ENCODE measurements around the gene FLRT1. TPM values are rescaled to one million over a fixed set of nuclear protein-coding genes. Genes with fewer than 3 reads are reported as not detected.

Gene FLRT1
- total RNA-seq, 4 donors from 2014 or later = not detected

DNA sequence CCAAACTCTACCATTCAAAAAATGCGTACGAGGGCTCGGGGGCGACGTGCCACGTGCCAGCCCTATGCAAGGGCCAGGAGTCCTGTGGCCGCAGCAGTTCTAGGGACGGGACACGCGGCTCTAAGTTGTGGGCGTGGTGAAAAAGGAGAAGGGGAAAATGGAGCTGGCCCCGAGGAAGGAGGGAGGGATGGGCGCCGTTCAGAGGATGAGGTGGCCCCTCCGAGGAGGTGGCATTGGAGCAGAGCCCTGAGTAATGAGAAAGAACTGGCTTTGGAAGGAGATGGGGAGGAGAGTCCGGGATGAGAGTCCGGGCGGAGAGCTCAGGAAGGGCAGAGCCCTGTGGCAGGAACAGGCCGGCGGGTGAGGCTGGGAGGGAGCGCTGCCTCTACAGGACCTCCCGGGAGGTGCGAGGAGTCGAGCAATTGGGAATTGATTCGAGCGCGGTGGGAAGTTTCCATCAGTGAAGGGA is 28.5 kb upstream of the FLRT1 start:
- DNase-seq (ENCODE audit: low spot score) (no peak), ATAC-seq (ENCODE audit: low FRiP score) (peak; percentile 11)
- TF ChIP-seq CTCF (IDR thresholded peaks at IDR 0.05) = no peak

DNA sequence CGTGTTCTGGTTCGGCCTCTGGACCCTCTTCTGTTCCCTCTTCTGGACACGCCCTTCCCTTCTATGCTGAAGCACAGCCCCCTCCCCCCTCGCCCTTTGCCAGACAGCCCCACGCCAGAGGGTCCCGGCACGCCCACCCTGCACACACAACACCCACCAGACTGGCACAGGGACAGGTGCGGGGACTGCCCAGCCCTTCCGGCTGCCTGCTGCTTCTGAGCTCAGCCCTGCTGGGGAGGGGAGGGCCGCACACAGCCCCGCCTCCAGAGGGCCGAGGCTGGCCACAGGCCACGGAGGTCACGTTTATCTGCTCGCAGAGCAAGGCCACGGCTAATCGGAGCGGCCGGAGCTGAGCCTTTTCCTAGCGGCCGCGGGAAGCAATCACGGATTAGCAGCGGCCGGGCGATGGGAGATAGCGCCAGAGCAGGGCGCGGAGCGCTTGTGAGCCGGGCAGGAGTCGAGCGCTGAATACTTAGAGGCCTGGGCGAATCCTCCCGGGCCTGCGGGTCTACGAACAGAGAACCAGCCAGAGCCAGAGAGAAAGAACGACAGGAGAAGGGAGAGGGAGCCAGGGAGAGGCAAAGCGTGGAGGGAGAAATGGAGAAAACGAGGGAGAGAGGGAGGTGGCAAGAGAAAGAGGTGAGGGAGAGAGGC is 28.0 kb upstream of the FLRT1 start:
- peak; percentile 85 for ATAC-seq (ENCODE audit: low FRiP score)
- TF ChIP-seq CTCF (IDR thresholded peaks at IDR 0.05) = peak in 1 of 3 donors; percentile 20
- peak; percentile 30 for DNase-seq (ENCODE audit: low spot score)

DNA sequence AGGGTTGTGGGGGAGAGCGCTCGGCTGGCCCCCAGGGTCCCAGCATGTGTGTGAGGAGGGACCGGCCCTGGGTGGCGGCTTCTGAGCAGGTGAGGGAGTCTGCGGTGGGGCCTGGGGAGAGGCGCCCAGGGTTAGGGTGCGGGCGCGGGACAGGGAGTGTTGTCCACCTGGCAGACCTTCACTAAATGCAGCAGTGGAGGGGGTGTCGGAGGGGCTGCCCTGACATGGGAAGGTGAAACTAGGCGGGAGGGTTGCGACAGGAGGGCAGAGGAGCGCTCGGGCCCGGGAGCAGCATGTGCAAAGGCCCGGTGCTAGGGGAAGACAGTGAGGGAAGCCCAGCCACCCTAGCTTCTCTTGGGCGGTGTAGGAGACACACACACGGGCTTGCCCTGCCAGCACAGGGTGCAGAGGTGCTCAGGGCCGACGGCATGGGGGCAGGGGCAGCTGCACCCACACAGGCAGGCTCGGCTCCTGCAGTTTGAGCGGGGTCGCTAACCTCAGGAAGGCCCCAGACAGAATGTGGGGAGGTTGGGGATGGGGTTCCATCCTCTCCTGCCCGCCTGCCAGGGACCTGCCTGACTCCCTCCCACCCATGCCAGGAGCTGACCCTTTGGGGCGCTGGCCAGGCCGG is 27.3 kb upstream of the FLRT1 start:
- ATAC-seq (ENCODE audit: low FRiP score) (no peak), DNase-seq (ENCODE audit: low spot score) (no peak)
- no peak for TF ChIP-seq CTCF (IDR thresholded peaks at IDR 0.05)

- TF ChIP-seq CTCF (IDR thresholded peaks at IDR 0.05) = no peak
- no peak for ATAC-seq (ENCODE audit: low FRiP score)
- DNase-seq (ENCODE audit: low spot score) = no peak
Observed at GRCh38 chr11:64008914-64009633, 26.7 kb upstream of the FLRT1 start.

DNA sequence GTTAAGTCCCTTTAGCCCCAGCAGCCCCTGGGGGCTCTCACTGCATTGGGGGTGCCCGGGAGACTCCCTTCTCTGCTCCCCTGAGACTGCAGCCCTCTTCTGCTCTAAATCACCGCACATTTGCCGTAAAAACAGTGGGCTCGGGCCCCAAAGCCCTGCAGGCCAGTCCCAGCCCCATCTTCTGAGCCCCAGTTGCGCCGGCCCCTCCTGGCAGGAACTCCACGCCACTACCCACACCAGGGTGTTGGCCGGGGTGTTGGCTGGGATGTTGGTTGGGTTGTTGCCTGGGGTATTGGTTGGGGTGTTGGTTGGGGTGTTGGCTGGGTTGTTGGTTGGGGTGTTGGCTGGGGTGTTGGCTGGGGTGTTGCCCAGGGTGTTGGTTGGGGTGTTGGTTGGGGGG is 26.0 kb upstream of the FLRT1 start:
- ATAC-seq (ENCODE audit: low FRiP score) = no peak
- no peak for DNase-seq (ENCODE audit: low spot score)
- no peak for TF ChIP-seq CTCF (IDR thresholded peaks at IDR 0.05)

DNA sequence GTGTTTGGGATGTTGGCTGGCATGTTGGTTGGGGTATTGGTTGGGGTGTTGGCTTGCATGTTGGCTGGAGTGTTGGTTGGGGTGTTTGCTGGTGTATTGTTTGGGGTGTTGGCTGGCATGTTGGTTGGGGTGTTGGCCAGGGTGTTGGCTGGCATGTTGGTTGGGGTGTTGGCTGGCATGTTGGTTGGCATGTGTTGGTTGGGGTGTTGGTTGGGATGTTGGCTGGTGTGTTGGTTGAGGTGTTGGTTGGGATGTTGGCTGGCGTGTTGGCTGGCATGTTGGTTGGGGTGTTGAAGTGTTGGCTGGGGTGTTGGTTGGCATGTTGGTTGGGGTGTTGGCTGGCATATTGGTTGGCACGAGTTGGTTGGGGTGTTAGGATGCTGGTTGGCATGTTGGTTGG is 24.9 kb upstream of the FLRT1 start:
- no peak for TF ChIP-seq CTCF (IDR thresholded peaks at IDR 0.05)
- no peak for DNase-seq (ENCODE audit: low spot score)
- ATAC-seq (ENCODE audit: low FRiP score) = no peak

Measured in omental fat pad (tissue), 4 donors.